ENCODE measurements around the gene TRMT1. TPM values are rescaled to one million over a fixed set of nuclear protein-coding genes. Genes with fewer than 3 reads are reported as not detected.

Gene TRMT1
- total RNA-seq, 1 experiment from 2014 or later: 63.2 TPM

GRCh38 chr19:13090511-13091231 is 25.9 kb downstream of the TRMT1 start:
- TF ChIP-seq CTCF (IDR thresholded peaks at IDR 0.05; ENCODE audit: unreplicated experiment): no peak
- H3K36me3 Mint-ChIP-seq (ENCODE audit: insufficient read depth, unreplicated experiment): peaks cover 11% of the 10 kb centered on the region
- no peak overlapping the region for H3K4me3 Mint-ChIP-seq (ENCODE audit: unreplicated experiment)
- no peak overlapping the region for H3K27ac Mint-ChIP-seq (ENCODE audit: low read depth, unreplicated experiment)
- H3K4me1 Mint-ChIP-seq (ENCODE audit: insufficient read depth, unreplicated experiment): no peaks in the 10 kb centered on the region
- no peak for DNase-seq (ENCODE audit: unreplicated experiment)
- no peaks in the 10 kb centered on the region for H3K27me3 Mint-ChIP-seq (ENCODE audit: insufficient read depth, unreplicated experiment)
- intact Hi-C loops (cut with micrococcal nuclease): no loop called here
- CTCF ChIA-PET: interaction anchor here (1.2 to 7.6 kb wide), 3 partner anchors 29 to 112 kb away, joined by 6 to 97 read pairs (median 8); no protein-coding TSS in a partner anchor
- no TSS peak for BruUV-seq (replicated peaks)
- no peaks in the 10 kb centered on the region for H3K9me3 Mint-ChIP-seq (ENCODE audit: unreplicated experiment)
- POLR2A ChIA-PET: interaction anchor here (0.7 to 1.1 kb wide), 2 partner anchors 27 to 62 kb away, joined by 3 read pairs; no protein-coding TSS in a partner anchor

DNA sequence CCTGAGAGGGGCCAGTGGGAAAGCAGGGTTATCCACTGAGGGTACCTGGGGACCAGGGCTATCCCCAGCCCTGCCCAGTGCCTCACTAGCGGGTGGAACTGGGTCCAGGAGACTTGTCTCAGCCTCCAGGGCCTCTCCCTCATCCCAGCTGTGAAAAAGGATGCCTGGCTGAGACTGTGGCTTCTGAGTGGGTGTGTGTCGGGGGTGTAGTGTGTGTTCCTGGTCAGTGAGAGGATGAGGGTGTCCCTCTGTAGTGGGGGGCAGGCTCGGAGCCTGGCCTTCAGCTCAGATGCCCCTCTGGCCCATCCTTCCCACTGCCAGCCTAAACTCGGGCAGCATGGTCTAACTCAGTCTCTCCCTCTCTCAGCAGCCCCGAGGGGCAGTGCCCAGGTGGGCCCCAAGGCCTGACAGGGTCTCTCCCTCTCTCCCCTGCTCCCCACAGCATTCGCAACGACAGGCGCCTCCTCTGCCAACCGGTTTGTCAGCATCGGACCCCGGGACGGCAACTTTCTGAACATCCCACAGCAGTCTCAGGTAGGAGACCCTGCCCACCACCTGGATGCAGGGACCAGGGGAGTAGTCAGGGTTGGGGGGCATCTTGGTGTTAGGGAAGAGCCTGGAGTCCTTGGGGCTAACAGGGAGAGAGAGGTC is 26.6 kb downstream of the TRMT1 start:
- Mint-ChIP-seq H3K36me3 (ENCODE audit: insufficient read depth, unreplicated experiment) (peaks cover 11% of the 10 kb centered on the region), H3K27me3 (ENCODE audit: insufficient read depth, unreplicated experiment) (no peaks in the 10 kb centered on the region), H3K9me3 (ENCODE audit: unreplicated experiment) (no peaks in the 10 kb centered on the region), H3K4me1 (ENCODE audit: insufficient read depth, unreplicated experiment) (no peaks in the 10 kb centered on the region), H3K4me3 (ENCODE audit: unreplicated experiment) (no peak overlapping the region), H3K27ac (ENCODE audit: low read depth, unreplicated experiment) (no peak overlapping the region)
- no peak for TF ChIP-seq CTCF (IDR thresholded peaks at IDR 0.05; ENCODE audit: unreplicated experiment)
- no TSS peak for BruUV-seq (replicated peaks)
- intact Hi-C loops (cut with micrococcal nuclease): no loop called here
- ChIA-PET CTCF (interaction anchor here (0.6 to 7.6 kb wide), 2 partner anchors 34 to 111 kb away, joined by 3 to 97 read pairs; no protein-coding TSS in a partner anchor), POLR2A (no interaction called here)
- no peak for DNase-seq (ENCODE audit: unreplicated experiment)

- ChIA-PET CTCF (interaction anchor here (0.6 to 7.6 kb wide), 2 partner anchors 34 to 111 kb away, joined by 3 to 97 read pairs; no protein-coding TSS in a partner anchor), POLR2A (no interaction called here)
- Mint-ChIP-seq H3K36me3 (ENCODE audit: insufficient read depth, unreplicated experiment) (peaks cover 11% of the 10 kb centered on the region), H3K4me1 (ENCODE audit: insufficient read depth, unreplicated experiment) (no peaks in the 10 kb centered on the region), H3K27me3 (ENCODE audit: insufficient read depth, unreplicated experiment) (no peaks in the 10 kb centered on the region), H3K9me3 (ENCODE audit: unreplicated experiment) (no peaks in the 10 kb centered on the region), H3K27ac (ENCODE audit: low read depth, unreplicated experiment) (no peak overlapping the region), H3K4me3 (ENCODE audit: unreplicated experiment) (no peak overlapping the region)
- intact Hi-C loops (cut with micrococcal nuclease): no loop called here
- BruUV-seq (replicated peaks): no TSS peak
- no peak for DNase-seq (ENCODE audit: unreplicated experiment)
- peak; percentile 27 for TF ChIP-seq CTCF (IDR thresholded peaks at IDR 0.05; ENCODE audit: unreplicated experiment)
Observed at GRCh38 chr19:13089139-13089856, 27.2 kb downstream of the TRMT1 start.

All from MCF 10A (cell line).